HG03159 (cell line): ENCODE measurements around the gene CELSR1.

Experiments
- ATAC-seq: cut with Tn5 transposase; IDR thresholded peaks from one replicate; pipeline ENCODE4 v1.9.1; 2021; ENCODE audit warnings: mild to moderate bottlenecking, moderate library complexity; ENCODE audit not compliant: unreplicated experiment

CELSR1 gene

DNA sequence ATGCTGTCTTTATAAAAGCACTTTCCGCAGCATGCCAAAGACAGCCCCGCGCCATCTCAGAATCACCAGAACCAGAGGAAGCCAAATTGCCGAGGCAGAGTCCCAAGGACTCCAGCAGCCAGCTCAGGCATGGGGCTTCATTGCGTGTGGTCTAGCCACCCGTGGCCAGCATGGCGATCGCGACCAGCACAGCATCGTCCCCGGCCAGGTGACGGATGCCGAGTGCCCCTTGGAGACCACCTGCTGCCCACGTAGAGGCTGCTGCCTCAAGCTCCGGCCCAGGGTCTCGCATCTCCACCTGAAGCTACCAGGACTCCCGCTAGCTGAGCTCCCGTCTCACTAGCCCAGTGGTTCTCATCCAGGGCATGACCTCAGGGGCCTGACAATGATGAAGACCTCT is 109.2 kb downstream of the CELSR1 start:
- no peak for ATAC-seq

DNA sequence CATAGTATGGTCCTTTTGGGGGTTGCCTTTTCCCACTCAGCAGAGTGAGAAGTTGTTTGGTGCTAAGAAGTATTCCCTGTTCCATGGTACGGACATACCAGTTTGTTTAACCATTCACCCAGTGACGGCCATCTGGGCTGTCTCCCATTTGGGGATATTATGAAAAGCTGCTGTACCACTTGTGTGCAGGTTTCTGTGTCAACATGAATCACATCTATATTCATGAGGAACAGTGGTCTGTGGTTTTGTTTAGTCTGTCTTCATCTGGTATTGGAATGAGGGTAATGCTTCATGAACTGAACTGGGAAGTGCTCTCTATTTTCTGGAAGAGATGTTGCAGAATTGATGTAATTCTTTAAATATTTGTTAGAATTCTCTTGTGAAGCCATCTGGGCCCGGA is 112.4 kb downstream of the CELSR1 start:
- ATAC-seq: no peak

DNA sequence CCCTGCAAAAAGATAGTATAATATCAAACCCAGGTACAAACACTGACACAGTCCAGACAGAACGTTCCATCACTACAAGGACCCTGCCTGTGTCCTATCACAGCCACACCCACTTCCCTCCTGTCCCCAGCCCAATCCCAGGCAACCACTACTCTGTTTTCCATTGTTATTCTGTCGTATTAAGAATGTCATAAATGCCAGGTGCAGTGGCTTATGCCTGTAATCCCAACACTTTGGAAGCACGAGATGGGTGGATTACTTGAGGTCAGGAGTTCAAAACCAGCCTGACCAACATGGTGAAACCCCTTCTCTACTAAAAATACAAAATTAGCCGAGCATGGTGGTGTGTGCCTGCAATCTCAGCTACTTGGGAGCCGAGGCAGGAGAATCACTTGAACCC is 112.9 kb downstream of the CELSR1 start:
- ATAC-seq: no peak

DNA sequence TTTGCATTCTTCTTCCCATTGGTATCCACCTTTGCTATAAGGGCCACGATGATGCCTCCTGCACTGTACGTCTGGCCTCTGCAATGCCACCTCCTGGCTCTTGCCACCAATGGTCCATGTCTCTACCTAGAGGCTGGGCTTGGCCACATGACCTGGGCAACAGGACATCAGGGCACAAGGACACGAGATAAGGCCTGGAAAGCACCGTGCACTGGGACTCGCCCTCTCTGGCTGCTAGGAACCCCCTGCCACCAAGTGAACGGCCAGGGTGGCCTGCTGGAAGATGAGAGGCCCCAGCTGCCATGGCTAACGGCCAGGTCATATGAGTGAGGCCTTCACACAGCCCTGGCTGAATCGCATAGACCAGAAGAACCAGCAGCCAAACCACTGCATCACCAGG is 114.5 kb downstream of the CELSR1 start:
- ATAC-seq: no peak

DNA sequence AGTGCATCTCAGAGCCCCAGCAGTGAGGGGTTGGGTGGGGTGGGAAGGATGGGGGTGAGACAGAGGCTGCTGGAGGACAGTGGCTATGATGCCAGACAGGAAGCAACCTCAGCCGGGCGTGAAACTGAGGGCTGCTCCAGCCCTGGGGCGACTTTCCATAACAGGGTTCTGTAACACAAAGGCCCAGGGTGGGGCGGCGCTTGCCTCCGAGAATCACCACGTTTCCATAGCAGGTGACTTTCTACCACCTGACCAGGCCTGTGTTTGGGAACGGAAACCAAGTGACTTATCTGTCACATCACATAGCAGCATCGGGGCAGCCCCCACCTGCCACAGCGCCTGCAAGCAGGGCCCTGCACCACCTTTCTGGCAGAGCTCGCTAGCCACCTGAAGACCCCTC is 116.2 kb downstream of the CELSR1 start:
- no peak for ATAC-seq

DNA sequence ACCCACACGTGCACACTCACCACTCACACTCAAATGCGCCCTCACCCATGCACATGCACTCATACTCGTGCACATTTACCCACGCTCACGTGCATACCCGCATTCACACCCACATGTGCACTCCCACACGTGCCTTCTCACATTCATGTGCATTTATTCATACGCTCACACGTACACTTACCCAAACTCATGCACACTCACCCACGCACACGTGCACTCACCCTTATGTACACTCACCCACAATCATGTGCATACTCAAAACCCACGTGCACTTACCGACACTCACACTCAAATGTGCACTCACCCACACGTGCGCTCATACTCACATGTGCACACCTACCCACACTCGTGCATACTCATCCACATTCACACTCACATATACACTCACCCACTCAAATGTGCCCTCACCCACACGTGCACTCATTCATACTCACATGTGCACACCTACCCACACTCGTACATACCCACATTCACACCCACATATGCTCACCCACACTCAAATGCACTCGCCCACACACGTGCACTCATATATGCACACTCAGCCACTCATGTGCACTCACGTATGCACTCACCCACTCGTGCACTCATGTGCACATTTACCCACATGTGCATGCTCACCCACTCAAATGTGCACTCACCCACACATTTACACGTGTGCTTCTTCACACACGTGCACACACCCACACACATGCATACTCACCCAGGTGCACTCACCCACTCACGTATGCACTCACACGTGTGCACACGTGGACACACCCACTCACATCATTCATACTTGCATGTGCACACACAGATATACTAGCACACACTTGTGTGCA is 117.5 kb downstream of the CELSR1 start:
- no peak for ATAC-seq

DNA sequence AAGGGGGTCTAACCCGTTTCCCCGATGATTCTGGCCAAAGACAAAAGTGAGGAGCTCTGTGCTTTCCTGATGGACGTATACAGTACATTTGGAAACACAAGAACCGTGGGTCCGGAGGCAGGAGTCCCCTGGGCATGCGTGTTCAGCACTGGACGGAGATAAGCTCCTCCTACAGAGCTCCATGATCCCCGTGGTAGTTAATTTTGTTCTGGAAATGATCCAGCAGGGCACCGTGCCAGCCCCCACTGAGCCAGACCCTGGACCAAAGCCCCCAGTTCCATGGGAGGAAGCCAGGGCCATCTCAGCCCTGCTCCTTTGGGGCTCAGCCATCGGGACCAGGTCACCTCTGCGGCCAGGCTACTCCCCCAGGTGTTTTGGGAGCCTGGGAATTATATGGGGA is 118.6 kb downstream of the CELSR1 start:
- no peak for ATAC-seq

DNA sequence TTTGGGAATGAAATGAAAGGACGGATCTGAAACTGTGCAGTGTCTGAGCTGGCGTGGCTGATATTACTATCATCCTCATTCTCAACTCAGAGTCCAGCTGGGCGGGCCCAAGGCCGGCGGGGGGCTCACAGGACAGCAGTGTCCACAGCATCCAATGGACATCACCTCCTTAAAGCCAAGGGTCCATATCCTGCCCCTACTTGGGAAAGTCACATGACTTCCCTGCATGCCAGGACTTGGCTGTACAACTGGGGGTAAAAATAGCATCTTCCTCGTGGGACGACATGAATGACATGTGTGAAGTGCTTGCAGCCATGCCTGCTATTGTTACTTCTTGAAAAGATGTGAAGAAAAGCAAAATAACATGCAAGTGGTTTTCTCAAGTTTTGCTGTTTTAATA is 119.7 kb downstream of the CELSR1 start:
- no peak for ATAC-seq

DNA sequence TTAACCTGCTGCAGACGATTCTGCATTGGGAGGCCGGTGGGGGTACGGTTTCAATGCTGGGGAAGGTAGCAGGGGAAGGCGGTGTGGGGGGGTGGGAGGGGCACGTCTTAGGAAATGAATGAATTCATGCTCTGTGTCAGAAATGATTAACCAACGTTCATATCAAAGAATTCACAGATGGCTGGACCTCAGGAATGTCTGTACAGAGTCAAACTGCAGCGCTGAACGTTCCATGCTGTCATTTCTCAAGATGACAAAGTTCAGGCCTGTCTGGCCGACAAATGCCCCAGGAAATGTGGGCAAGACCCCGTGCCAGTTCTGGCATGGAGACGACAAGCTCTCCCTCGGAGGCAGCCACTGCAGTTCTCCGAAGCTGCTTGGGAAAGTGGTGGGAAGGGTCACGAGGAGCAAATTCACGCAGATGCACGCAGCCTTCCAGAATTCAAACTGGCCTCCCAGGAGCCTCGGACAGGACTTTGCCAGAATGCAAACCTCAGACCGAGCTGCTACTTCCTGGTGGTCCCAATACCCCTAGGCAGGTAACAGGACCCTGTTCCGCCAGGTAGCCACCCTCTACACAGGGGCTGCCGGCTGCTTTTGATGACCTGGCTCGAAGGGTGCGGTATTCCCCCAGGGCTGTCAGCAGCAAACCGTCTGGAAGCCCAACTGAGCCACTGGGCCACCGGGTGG is 120.4 kb downstream of the CELSR1 start:
- ATAC-seq: no peak

DNA sequence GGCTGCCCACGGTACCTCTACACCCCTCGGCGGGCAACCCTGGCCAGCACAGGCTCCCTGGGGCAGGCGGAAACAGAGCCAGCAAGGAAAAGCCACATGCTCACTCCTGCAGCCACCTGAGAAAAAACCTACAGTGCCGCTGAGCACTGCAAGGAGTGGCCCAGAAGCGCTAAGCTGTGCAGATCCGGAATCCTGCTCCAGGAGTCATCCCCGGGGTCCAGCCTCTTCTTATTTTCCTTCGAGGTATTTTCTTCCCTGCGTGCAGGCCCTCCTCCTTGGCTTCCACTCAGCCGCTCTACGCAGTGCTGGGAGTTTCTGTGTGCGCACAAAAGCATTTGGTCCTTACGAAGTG is 120.9 kb downstream of the CELSR1 start:
- no peak for ATAC-seq

DNA sequence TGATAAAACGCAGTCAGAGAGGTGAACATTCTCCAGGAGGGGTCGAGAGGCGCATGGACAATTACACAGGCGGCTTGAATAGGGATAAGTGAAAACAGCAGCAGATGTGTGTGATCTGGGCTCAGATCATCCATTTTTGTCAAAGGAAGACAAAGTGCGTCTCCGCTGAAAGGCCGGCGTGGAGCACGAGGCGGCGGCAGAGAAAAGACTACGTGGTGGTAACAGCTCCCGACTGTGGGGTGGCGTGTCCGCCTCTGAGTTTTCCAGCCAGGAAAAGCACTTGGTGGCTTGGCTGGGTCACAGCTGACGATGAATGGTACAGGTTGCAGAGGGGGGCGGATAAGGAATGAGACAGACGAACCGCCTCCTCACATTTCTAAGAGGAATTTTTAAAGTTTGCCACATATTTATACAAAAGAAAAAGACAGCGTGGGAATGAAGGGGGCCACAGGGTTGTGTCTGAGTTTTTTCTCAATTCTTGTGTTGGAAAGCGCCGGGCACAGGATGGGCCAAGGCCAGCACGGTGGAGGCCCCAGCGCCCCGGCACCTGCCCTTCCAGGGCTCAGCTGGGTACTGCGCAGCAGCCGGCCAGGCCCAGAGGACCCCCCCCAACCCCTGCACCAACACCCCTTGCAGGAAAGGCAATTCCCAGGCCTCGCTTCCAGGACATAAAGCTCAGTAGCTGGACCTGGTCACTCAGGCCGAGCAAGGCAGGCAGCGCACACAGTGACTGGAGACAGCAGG is 121.5 kb downstream of the CELSR1 start:
- no peak for ATAC-seq

DNA sequence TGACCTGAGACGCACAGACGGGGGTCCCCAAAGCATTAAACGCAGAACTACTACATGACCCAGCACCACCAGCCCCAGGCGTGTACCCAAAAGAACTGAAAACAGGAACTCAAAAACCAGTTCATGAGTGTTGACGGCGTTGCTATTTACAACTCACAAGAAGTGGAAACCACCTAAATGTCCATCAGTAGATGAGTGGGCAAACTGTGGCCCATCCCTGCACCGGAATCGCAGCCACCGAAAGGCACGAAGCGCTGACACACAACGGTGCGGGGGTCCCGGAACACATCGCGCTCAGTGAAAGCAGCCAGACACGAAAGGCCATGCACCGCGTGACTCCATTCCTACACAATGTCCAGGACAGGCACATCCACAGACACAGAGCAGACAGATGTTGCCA is 122.7 kb downstream of the CELSR1 start:
- no peak for ATAC-seq

DNA sequence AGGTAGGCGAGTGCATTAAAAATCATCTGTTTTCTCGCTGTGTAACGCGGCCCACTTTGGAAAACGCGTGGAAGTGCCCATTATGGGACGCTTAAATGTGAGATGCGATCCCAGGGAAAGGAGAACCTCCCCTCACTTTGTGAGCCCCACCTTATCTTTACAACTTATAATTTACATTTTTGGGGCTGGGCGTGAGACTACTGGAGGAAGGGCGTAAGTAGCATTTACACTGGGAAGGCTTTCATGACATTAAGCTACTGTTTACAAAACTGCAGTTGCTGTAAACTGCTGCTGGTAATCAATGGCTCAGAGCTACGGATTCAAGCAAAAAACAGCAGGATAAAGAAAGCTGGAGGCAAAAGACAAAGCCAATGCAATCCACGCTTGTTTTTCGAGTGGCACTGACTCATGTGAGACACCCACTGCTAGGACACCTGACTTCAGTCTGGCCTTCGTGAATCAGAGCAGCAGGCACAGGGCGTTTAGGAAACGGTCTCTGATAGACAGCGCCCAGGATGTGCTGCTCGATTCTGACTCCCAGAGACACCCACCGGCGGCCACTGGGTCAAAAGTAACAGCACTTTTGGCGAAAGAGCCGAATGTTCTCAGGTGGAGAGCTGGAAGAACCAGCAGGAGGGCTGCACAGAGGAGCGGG is 123.6 kb downstream of the CELSR1 start:
- ATAC-seq: no peak

DNA sequence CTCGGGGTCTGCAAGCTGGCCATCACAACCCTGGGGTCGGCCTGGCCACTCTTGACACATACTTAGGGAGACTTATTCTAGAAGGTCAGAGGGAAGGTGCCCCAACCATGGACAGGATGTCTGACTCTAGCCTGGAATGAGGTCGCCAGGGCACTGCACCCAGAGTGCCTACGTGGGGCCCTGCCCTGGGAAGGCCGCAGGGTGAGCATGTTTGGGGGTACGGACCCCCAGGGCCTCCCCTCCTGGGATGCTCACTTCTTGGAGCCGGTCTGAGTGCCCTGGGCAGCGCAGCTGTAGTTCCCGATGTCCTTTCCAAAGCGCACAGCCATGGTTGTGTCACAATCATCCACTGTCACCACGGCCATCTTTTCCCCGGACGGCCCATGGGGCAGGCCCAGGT is 126.1 kb downstream of the CELSR1 start:
- ATAC-seq: no peak

DNA sequence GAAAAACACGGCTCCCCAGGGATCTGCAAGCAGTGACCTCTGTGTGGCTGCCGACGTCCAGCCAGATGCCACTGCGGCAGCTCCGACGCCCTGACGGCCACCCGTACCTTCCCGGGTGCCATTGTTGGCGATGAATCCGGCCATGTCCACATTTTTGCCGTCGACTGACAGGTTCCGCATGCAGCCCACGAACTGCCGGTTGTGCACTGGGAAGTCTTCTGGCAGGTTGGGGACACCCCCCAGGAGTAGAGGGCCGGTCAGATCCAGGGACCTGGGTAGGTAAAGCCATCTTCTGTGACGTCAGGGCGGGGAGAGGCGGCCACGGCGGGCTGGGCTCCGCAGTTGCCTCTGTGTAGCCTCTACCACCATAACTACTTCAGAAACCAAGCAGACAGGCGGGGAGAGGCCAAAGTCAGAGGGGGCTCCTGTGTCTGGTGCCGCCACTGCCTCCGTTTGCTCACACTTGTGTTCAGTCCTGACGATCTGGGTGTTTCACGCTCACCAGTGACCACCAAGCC is 127.1 kb downstream of the CELSR1 start:
- no peak for ATAC-seq

DNA sequence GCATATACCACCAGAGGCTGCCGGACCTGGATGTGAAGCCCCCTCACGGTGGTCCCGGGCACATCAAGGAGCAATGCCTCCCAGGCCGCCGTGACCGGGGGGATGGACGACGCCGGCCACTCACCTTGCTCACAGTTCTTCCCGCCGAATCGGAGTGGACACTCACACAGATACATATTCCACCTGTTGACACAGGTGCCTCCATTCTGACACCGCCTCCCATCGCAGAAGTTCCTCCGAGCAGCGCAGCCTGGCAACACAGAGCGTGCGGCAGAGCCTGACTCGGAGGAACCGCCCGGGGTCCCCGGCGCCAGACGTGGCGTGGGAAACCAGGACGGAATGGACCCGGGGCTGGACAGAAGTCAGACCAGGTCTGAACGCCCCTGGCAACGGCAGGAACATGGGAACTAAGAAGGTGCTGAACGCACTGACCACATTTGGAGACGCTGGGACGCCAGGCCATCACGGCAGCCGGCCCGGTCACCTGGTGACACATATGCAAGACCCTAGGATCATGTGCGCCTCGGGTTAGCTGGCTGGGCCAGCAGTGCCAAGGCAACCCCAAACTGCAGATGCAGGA is 127.7 kb downstream of the CELSR1 start:
- ATAC-seq: no peak

DNA sequence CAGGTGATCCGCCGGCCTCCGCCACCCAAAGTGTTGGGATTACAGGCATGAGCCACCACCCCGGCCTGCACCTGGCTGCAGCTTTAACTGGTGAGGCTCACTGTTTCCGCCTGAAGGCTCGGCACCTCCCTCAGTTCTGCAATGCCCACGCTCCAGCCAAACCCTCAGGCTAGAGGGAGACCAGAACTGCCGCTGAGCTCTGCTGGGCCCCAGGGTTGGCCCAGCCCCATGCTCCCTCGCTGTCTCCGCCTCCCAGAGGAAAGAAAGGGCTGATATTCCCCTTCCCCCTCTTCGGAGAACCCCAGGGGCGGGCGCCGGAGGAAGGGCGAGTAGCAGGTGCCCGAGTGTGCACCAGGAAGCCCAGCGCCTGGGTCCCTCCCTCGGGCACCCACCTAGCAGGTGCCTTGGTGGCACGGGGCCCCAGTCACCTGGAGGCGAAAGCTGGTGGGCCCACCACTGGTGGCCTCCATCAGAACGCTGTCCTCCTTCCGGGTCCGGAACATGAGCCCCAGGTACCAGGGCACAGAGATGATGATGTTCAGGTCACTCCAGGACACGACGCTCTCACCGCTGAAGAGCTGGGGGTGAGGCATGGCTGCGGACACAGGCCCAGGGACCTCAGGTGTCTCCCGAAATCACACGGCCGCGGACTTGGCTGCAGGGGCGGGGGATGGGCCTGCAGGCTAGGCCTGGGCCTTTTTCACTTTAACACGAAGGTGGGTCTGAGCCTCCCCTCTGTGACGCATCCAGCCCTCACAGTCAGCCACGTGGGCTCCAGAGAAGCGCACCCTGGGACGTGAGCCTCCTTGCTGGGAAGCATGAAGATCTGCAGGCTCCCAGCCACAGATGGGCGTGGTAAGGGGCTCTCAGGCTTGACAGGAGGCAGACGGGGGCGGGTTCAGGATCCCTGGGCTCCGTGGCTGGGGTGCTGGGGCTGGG is 128.6 kb downstream of the CELSR1 start:
- no peak for ATAC-seq

DNA sequence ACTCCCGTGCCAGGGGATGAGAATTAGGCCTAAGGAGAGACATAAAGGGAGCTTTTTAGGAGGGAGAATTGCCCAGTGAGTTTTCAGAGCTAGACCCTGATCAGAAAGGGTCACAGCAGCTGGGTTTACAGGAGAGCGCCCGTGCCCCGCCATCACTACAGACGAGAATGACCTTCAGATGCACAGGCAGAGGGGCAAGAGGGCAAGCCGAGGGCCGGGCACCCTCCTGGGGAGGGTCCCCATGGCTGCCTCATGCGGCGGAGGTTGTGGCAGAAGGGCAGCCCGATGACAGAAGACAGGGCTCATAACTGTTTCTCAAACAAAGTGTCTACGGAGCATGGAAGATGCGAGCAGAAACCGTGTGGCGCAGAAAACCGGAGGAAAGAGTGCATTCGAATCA is 129.7 kb downstream of the CELSR1 start:
- ATAC-seq: no peak

DNA sequence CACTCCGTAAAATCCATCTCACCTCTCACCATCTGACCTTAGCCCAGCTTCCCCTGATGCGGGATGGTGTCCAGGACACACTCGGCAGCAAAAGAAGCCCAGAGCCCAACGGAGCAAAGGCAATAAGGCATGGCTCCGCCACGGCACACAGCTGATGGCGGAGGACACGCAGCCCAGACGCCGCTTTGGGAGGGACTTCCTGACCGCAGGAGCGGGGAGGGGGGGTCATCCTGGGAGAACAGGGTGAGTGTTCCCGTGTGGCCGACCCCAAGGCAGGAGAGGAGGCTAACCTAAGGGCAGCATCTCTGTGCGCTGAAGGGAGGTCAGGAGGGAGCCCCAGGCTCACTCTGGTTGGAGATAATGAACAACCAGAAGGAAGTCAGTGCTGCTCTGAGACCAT is 130.6 kb downstream of the CELSR1 start:
- ATAC-seq: no peak

DNA sequence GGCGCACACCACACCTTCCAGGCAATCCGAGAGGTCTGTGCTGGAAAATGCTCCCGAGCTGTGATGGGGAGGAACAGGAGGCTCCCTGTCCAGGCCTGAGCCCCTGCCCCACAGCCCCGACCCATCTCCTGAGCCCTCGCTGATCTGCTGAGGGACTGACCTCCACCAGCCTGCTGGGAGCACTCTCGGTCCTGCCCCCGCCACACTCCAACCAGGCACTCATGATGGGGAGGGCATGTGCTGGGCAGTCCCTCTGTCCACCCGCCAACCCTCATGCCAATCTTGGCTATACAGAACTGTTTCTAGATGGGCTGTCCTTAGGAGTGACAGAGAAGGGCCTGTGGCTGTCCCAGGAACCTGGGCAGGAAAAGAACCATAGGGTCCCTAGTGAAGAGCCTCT is 131.1 kb downstream of the CELSR1 start:
- no peak for ATAC-seq
